H1 (cell line): ENCODE results near the gene PDE6B. TPM values are rescaled to one million over a fixed set of nuclear protein-coding genes. Genes with fewer than 3 reads are reported as not detected.

Experiments
- CTCF ChIA-PET: fragments of 300-600 bp; sonication (Branson Sonifier 250); formaldehyde crosslinking; loops from one replicate; lab custom pipeline; 2021; ENCODE audit not compliant: partially characterized antibody; lab: Charles Lee
- POLR2A ChIA-PET: fragments of 300-600 bp; sonication (Branson Sonifier 250); formaldehyde crosslinking; loops from one replicate; lab custom pipeline; 2021; ENCODE audit warnings: inconsistent platforms; ENCODE audit not compliant: partially characterized antibody; lab: Charles Lee
- DNase-seq, 2 experiments: peaks; one replicate each; pipeline versions ENCODE4 v3.0.0 to v3.0.0-alpha.2; 2010 to 2022; ENCODE audit warnings: low spot score in 2 of 2, low read depth in 1 of 2, mixed read lengths in 1 of 2
- FAIRE-seq: peaks from 2 replicates; lab custom pipeline; 2011; peaks lifted over from hg19 to GRCh38; lab: Jason Lieb, UNC
- H2AFZ ChIP-seq: 2 replicates; pipeline ENCODE4 v1.8.1; 2012; ENCODE audit warnings: low read length, inconsistent platforms
- H2AK5ac ChIP-seq: 2 replicates; pipeline ENCODE4 v1.6.1; 2013; ENCODE audit warnings: low read depth, low read length
- H2BK120ac ChIP-seq: replicated peaks from 2 replicates; pipeline ENCODE3; 2013; ENCODE audit warnings: low read depth, low read length, inconsistent platforms
- H2BK12ac ChIP-seq: 2 replicates; pipeline ENCODE4 v1.6.1; 2013; ENCODE audit warnings: low read depth, low read length
- H2BK15ac ChIP-seq: 2 replicates; pipeline ENCODE4 v1.6.1; 2013; ENCODE audit warnings: low read length
- H2BK20ac ChIP-seq: 2 replicates; pipeline ENCODE4 v1.6.1; 2013; ENCODE audit warnings: low read length
- H2BK5ac ChIP-seq: 2 replicates; pipeline ENCODE4 v1.6.1; 2013; ENCODE audit warnings: low read depth, low read length
- H3K14ac ChIP-seq: 2 replicates; pipeline ENCODE4 v1.6.1; 2013; ENCODE audit warnings: inconsistent platforms; ENCODE audit not compliant: insufficient read length
- H3K18ac ChIP-seq: 2 replicates; pipeline ENCODE4 v1.6.1; 2013; ENCODE audit warnings: low read length; ENCODE audit errors: extremely low read depth
- H3K23ac ChIP-seq: 2 replicates; pipeline ENCODE4 v1.6.1; 2013; ENCODE audit warnings: inconsistent platforms; ENCODE audit not compliant: insufficient read length
- H3K23me2 ChIP-seq: 2 replicates; pipeline ENCODE4 v1.6.1; 2013; ENCODE audit warnings: low read depth, low read length
- H3K27ac ChIP-seq: 2 replicates; pipeline ENCODE4 v1.6.1; 2011; ENCODE audit warnings: low read depth, low read length, inconsistent platforms
- H3K27me3 ChIP-seq, 4 experiments: replicated peaks in 1 of 4; 1 replicate in 1 of 4; 2 replicates in 3 of 4; pipeline versions ENCODE4 v1.6.1 to v1.8.1; 2011 to 2013; ENCODE audit warnings: low read length in 3 of 4, mild to moderate bottlenecking in 3 of 4, inconsistent platforms in 2 of 4, mixed read lengths in 2 of 4, moderate library complexity in 1 of 4; ENCODE audit not compliant: control insufficient read depth in 3 of 4, insufficient read depth in 3 of 4; ENCODE audit errors: extremely low read depth in 1 of 4
- H3K36me3 ChIP-seq, 4 experiments: 2 replicates each; pipeline versions ENCODE4 v1.6.1 to v1.8.1; 2011 to 2013; ENCODE audit warnings: mild to moderate bottlenecking in 4 of 4, low read length in 3 of 4, moderate library complexity in 2 of 4, control low read depth in 1 of 4, inconsistent platforms in 1 of 4; ENCODE audit not compliant: insufficient read depth in 4 of 4, control insufficient read depth in 2 of 4
- H3K4ac ChIP-seq: replicated peaks from 2 replicates; pipeline ENCODE3; 2013; ENCODE audit warnings: low read length, low read depth, mixed read lengths, inconsistent platforms; ENCODE audit not compliant: insufficient read length
- H3K4me1 ChIP-seq, 4 experiments: replicated peaks in 1 of 4; 1 replicate in 1 of 4; 2 replicates in 3 of 4; pipeline versions ENCODE4 v1.6.1 to v1.8.1; 2011 to 2013; ENCODE audit warnings: low read length in 3 of 4, inconsistent platforms in 2 of 4, mixed read lengths in 1 of 4; ENCODE audit not compliant: insufficient read depth in 4 of 4, control insufficient read depth in 3 of 4
- H3K4me2 ChIP-seq, 2 experiments: 2 replicates each; pipeline versions ENCODE4 v1.6.1 to v1.8.1; 2011 to 2013; ENCODE audit warnings: low read depth in 2 of 2, low read length in 2 of 2, control low read depth in 1 of 2, inconsistent platforms in 1 of 2, mild to moderate bottlenecking in 1 of 2; ENCODE audit not compliant: insufficient read depth in 1 of 2
- H3K4me3 ChIP-seq, 4 experiments: fragments of 200-600, 300-600 bp in 1 of 4; sonication (generic), shearing (Covaris generic), sonication (Bioruptor Twin) in 1 of 4; 2 replicates each; pipeline versions ENCODE4 v1.5.1 to v1.8.1; 2011 to 2016; ENCODE audit warnings: low read length in 4 of 4, low read depth in 3 of 4, control low read depth in 2 of 4, inconsistent platforms in 2 of 4, mild to moderate bottlenecking in 2 of 4, mixed read lengths in 1 of 4, moderate library complexity in 1 of 4; ENCODE audit not compliant: insufficient read depth in 2 of 4; ENCODE audit errors: extremely low read depth in 1 of 4
- H3K56ac ChIP-seq: replicated peaks from 2 replicates; pipeline ENCODE3; 2013; ENCODE audit warnings: low read depth, mild to moderate bottlenecking, mixed read lengths, low read length, inconsistent platforms; ENCODE audit not compliant: insufficient read length
- H3K79me1 ChIP-seq: 2 replicates; pipeline ENCODE4 v1.6.1; 2013; ENCODE audit warnings: low read depth, low read length, control low read depth
- H3K79me2 ChIP-seq, 2 experiments: 2 replicates each; pipeline versions ENCODE4 v1.6.1 to v1.8.1; 2012 to 2013; ENCODE audit warnings: low read length in 2 of 2, mild to moderate bottlenecking in 2 of 2, inconsistent platforms in 1 of 2; ENCODE audit not compliant: insufficient read depth in 2 of 2, control insufficient read depth in 1 of 2
- H3K9ac ChIP-seq, 4 experiments: replicated peaks in 1 of 4; 1 replicate in 1 of 4; 2 replicates in 3 of 4; pipeline versions ENCODE4 v1.6.1 to v1.8.1; 2011 to 2013; ENCODE audit warnings: low read depth in 3 of 4, low read length in 3 of 4, control low read depth in 2 of 4, mild to moderate bottlenecking in 2 of 4, moderate library complexity in 2 of 4, inconsistent platforms in 1 of 4; ENCODE audit errors: extremely low read depth in 1 of 4
- H3K9me3 ChIP-seq, 2 experiments: 2 replicates each; pipeline versions ENCODE4 v1.6.1 to v1.8.1; 2012 to 2013; ENCODE audit warnings: mild to moderate bottlenecking in 2 of 2, moderate library complexity in 2 of 2, control low read depth in 1 of 2, inconsistent platforms in 1 of 2, low read depth in 1 of 2, low read length in 1 of 2, mixed read lengths in 1 of 2; ENCODE audit not compliant: insufficient read depth in 2 of 2
- H4K20me1 ChIP-seq, 2 experiments: replicated peaks in 1 of 2; 2 replicates each; pipeline versions ENCODE3 to v1.8.1; 2011 to 2013; ENCODE audit warnings: inconsistent platforms in 2 of 2, low read length in 2 of 2, mild to moderate bottlenecking in 1 of 2; ENCODE audit not compliant: insufficient read depth in 2 of 2, control insufficient read depth in 1 of 2
- H4K5ac ChIP-seq: 2 replicates; pipeline ENCODE4 v1.6.1; 2013; ENCODE audit warnings: low read length, low read depth, mixed read lengths, inconsistent platforms; ENCODE audit not compliant: insufficient read length
- H4K8ac ChIP-seq: 2 replicates; pipeline ENCODE4 v1.8.0; 2013; ENCODE audit warnings: mild to moderate bottlenecking, moderate library complexity, low read length, inconsistent platforms; ENCODE audit not compliant: insufficient read depth; ENCODE audit errors: extremely low read depth
- H4K91ac ChIP-seq: replicated peaks from 2 replicates; pipeline ENCODE3; 2013; ENCODE audit warnings: low read length, mixed read lengths, inconsistent platforms; ENCODE audit not compliant: insufficient read length
- ASH2L ChIP-seq: fragments of 200-600, 300-600 bp; sonication (generic); IDR thresholded peaks from one replicate; pipeline ENCODE4 v1.7.1; 2017; ENCODE audit warnings: low read length
- BCL11A ChIP-seq, 2 experiments: IDR thresholded peaks; one replicate each; pipeline ENCODE4 v1.6.1; 2011; ENCODE audit warnings: low read depth in 2 of 2, low read length in 2 of 2, mild to moderate bottlenecking in 2 of 2
- EP300 ChIP-seq, 2 experiments: IDR thresholded peaks; 1 replicate in 1 of 2; 2 replicates in 1 of 2; pipeline ENCODE4 v1.6.1; 2011 to 2012; ENCODE audit warnings: low read depth in 2 of 2, low read length in 2 of 2, mild to moderate bottlenecking in 2 of 2, borderline replicate concordance in 1 of 2, inconsistent platforms in 1 of 2, moderate library complexity in 1 of 2
- SP1 ChIP-seq: IDR thresholded peaks from 2 replicates; pipeline ENCODE4 v1.6.1; 2011; ENCODE audit warnings: low read depth, low read length
- SUZ12 ChIP-seq: fragments of 200-600 bp; sonication (generic); IDR thresholded peaks from 2 replicates; pipeline ENCODE4 v1.6.1; 2012; ENCODE audit warnings: mild to moderate bottlenecking, inconsistent platforms, low read length, moderate library complexity, mixed read lengths
- YY1 ChIP-seq: IDR thresholded peaks from 2 replicates; pipeline ENCODE4 v1.6.1; 2011; ENCODE audit warnings: low read depth, mild to moderate bottlenecking, low read length
- WGBS, 2 experiments: shearing (Covaris generic) in 1 of 2; methylation state at CpG; one replicate each; pipeline versions ENCODE4 v1.1.6 to v1.1.7; 2013 to 2015; ENCODE audit warnings: low lambda C conversion rate in 2 of 2, mixed read lengths in 2 of 2, inconsistent platforms in 1 of 2, low coverage in 1 of 2, missing lambda C conversion rate in 1 of 2; ENCODE audit not compliant: insufficient replicate concordance in 2 of 2, insufficient coverage in 1 of 2, insufficient read length in 1 of 2; ENCODE audit errors: extremely low coverage in 1 of 2, missing lambda C conversion rate in 1 of 2; 5-methylcytosine and 5-hydroxymethylcytosine counted together
- polyA plus RNA-seq, 7 experiments: library from polyadenylated mRNA; depleted of rRNA in 3 of 7; stranded (reverse) in 5 of 7; unstranded in 2 of 7; fragments of >200 nt in 5 of 7; fragments of 200-250 nt in 2 of 7; gene quantifications; 1 replicate in 5 of 7; 2 replicates in 1 of 7; 4 replicates in 1 of 7; pipeline versions ENCODE4 v1.2.1 to v1.2.3, GENCODE V29; 2011 to 2013; ENCODE audit warnings: missing spikeins in 2 of 7, mixed read lengths in 2 of 7
- total RNA-seq: library from RNA; stranded (reverse); fragmentation: NEBNext Ultra II Directional; extraction: Animal tissue kit (Norgen Biotek cat#: 25700); gene quantifications from 2 replicates; pipeline ENCODE4 v1.2.1, GENCODE V29; 2021
- TF ChIP-seq, protein P1 (sequence below): IDR thresholded peaks from 2 replicates; pipeline ENCODE4 v1.6.1; 2012; ENCODE audit warnings: low read length, inconsistent platforms
- TF ChIP-seq, protein P2 (sequence below): IDR thresholded peaks from 2 replicates; pipeline ENCODE4 v1.6.1; 2011; ENCODE audit warnings: low read length, improper control_type of control experiment

The PDE6B gene
- total and polyA plus RNA-seq, 2 of the 8 experiments (the other 6 are each of a cell fraction or from before 2014, with no cell fraction given): 4.1 to 8.4 TPM

DNA sequence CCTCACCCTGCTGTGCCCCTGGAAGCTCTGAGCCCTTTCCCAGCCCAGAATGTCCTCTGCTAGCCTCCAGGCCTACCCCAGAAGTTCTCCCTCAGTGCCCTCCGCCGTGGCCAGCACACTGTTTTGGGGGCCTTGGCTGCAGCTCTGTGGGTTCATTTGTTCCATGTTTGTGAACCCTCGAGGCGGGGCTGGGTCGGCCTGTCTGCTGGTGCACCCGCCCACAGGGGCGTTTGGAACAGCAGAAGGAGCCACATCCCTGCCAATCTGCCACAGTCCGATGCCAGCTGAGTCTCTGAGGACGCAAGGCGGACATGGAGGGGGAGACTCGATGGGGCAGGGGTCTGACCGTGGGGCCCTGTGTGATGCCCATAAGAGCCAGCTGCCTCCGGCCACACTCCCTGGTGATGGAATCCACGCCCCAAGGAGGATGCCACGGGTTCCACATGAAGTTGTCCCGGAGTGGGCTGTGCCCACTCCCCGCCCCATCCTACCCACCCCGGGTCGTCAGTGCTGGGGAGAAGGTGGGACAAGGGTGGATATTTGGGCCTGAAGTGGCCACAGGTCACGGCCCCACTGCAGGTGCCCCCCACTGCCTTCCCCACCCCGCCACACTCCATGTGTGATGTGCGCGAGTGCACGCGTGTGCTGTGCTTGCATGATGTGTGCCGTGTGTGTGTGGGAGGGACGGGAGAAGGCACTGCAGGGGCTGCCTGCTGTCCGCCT, 41.6 kb downstream of the PDE6B start:
- no peak overlapping the region for H2BK15ac ChIP-seq
- POLR2A ChIA-PET: interaction anchor here (0.6 to 4.9 kb wide), 11 partner anchors 9 to 144 kb away, joined by 3 to 25 read pairs (median 4); no protein-coding TSS in a partner anchor
- CTCF ChIA-PET: interaction anchor here (1.6 to 3.0 kb wide), 2 partner anchors 17 to 64 kb away, joined by 4 to 22 read pairs; no protein-coding TSS in a partner anchor

More for the DNA sequence above, 41.6 kb downstream of the PDE6B start:
- H4K8ac ChIP-seq: no peak overlapping the region
- peaks cover 3 to 6% of the 10 kb centered on the region in 2 experiments for H4K20me1 ChIP-seq
- no peak overlapping the region for H2BK20ac ChIP-seq
- H3K27me3 ChIP-seq: no peaks in the 10 kb centered on the region
- H3K14ac ChIP-seq: no peak overlapping the region
- no peak overlapping the region for H3K4me3 ChIP-seq
- no peak overlapping the region for H2AK5ac ChIP-seq
- DNase-seq: no peak
- H3K4me1 ChIP-seq: no peaks in the 10 kb centered on the region; a peak in 1 of 7 replicates
- 89% methylated on average over 18 of the region's 28 CpGs; no CpG with 5 or more reads in 1 of the 2 experiments for WGBS, 2 experiments
- no peak overlapping the region for H2BK5ac ChIP-seq
- no peak overlapping the region for H3K23ac ChIP-seq
- FAIRE-seq: no peak
- H2BK12ac ChIP-seq: no peak overlapping the region
- H3K18ac ChIP-seq: no peak overlapping the region
- H4K5ac ChIP-seq: no peak overlapping the region
- H3K36me3 ChIP-seq: peaks cover 6 to 14% (median 6%) of the 10 kb centered on the region in 4 experiments
- H3K79me2 ChIP-seq: no peaks in the 10 kb centered on the region
- H3K9ac ChIP-seq: no peak overlapping the region
- no peak overlapping the region for H3K27ac ChIP-seq
- no peak overlapping the region for H3K56ac ChIP-seq
- no peak overlapping the region for H4K91ac ChIP-seq
- H3K4ac ChIP-seq: no peak overlapping the region
- peaks cover 3% of the 10 kb centered on the region; the same call in 1 of the 2 replicates for H3K23me2 ChIP-seq
- H2BK120ac ChIP-seq: no peak overlapping the region
- H3K79me1 ChIP-seq: no peaks in the 10 kb centered on the region
- no peak overlapping the region for H2AFZ ChIP-seq
- no peaks in the 10 kb centered on the region for H3K9me3 ChIP-seq
- TF ChIP-seq, protein P1, sequence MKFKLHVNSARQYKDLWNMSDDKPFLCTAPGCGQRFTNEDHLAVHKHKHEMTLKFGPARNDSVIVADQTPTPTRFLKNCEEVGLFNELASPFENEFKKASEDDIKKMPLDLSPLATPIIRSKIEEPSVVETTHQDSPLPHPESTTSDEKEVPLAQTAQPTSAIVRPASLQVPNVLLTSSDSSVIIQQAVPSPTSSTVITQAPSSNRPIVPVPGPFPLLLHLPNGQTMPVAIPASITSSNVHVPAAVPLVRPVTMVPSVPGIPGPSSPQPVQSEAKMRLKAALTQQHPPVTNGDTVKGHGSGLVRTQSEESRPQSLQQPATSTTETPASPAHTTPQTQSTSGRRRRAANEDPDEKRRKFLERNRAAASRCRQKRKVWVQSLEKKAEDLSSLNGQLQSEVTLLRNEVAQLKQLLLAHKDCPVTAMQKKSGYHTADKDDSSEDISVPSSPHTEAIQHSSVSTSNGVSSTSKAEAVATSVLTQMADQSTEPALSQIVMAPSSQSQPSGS: no peak
- TF ChIP-seq, protein P2, sequence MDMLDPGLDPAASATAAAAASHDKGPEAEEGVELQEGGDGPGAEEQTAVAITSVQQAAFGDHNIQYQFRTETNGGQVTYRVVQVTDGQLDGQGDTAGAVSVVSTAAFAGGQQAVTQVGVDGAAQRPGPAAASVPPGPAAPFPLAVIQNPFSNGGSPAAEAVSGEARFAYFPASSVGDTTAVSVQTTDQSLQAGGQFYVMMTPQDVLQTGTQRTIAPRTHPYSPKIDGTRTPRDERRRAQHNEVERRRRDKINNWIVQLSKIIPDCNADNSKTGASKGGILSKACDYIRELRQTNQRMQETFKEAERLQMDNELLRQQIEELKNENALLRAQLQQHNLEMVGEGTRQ: no peak
- TF ChIP-seq BCL11A (IDR thresholded peaks at IDR 0.05; ENCODE audit: low read depth in 2 of 2, low read length in 2 of 2): no peak
- TF ChIP-seq YY1: no peak
- no peak for TF ChIP-seq ASH2L
- no peak for TF ChIP-seq SUZ12
- TF ChIP-seq SP1: no peak
- no peak for TF ChIP-seq EP300 (IDR thresholded peaks at IDR 0.05; ENCODE audit: borderline replicate concordance in 1 of 2, low read depth in 2 of 2, low read length in 2 of 2)
- H3K4me2 ChIP-seq: no peak overlapping the region
